Superior temporal gyrus (tissue), 1 donor: ENCODE data around the gene HDAC4.

ENCODE experiments used
- DNase-seq: peaks from one replicate; pipeline ENCODE4 v3.0.0-alpha.2; 2016; ENCODE audit errors: extremely low spot score

The HDAC4 gene

GRCh38 chr2:239429473-239430350 is 28.9 kb upstream of the HDAC4 start:
- DNase-seq: no peak

- peak; percentile 43 for DNase-seq
Measured at GRCh38 chr2:239425631-239426030, 24.8 kb upstream of the HDAC4 start.

GRCh38 chr2:239424337-239425045 is 23.7 kb upstream of the HDAC4 start:
- DNase-seq: no peak

- no peak for DNase-seq
Measured at GRCh38 chr2:239423551-239423950, 22.7 kb upstream of the HDAC4 start.

GRCh38 chr2:239421851-239422250 is 21.0 kb upstream of the HDAC4 start:
- no peak for DNase-seq

- no peak for DNase-seq
Measured at GRCh38 chr2:239420082-239420481, 19.3 kb upstream of the HDAC4 start.

GRCh38 chr2:239418918-239419317 is 18.1 kb upstream of the HDAC4 start:
- DNase-seq: no peak

- DNase-seq: no peak
Measured at GRCh38 chr2:239412905-239413603, 12.2 kb upstream of the HDAC4 start.

- no peak for DNase-seq
Measured at GRCh38 chr2:239411549-239412319, 10.9 kb upstream of the HDAC4 start.

GRCh38 chr2:239411117-239411516 is 10.3 kb upstream of the HDAC4 start:
- no peak for DNase-seq

GRCh38 chr2:239409976-239410375 is 9.2 kb upstream of the HDAC4 start:
- no peak for DNase-seq

GRCh38 chr2:239407112-239407511 is 6.3 kb upstream of the HDAC4 start:
- DNase-seq: no peak

- DNase-seq: no peak
Measured at GRCh38 chr2:239406316-239406995, 5.6 kb upstream of the HDAC4 start.

GRCh38 chr2:239405071-239405470 is 4.3 kb upstream of the HDAC4 start:
- no peak for DNase-seq

GRCh38 chr2:239402666-239403065 is 1.8 kb upstream of the HDAC4 start:
- no peak for DNase-seq

- DNase-seq: peak; percentile 73
Measured at GRCh38 chr2:239401881-239402233, 1.0 kb upstream of the HDAC4 start.

- DNase-seq: peak; percentile 99
Measured at GRCh38 chr2:239401067-239401880, 454 bp upstream of the HDAC4 start.

- no peak for DNase-seq
Measured at GRCh38 chr2:239399921-239400595, 762 bp downstream of the HDAC4 start.

- DNase-seq: peak; percentile 67
Measured at GRCh38 chr2:239399433-239399920, 1.3 kb downstream of the HDAC4 start.

- peak; percentile 63 for DNase-seq
Measured at GRCh38 chr2:239398521-239398921, 2.3 kb downstream of the HDAC4 start.
